Amniotic stem cell (primary cell): ENCODE measurements around the gene ZNF282.

ENCODE experiments used
- DNase-seq: peaks from one replicate; lab custom pipeline; 2025; lab: John Stamatoyannopoulos, UW

ZNF282 gene

DNA sequence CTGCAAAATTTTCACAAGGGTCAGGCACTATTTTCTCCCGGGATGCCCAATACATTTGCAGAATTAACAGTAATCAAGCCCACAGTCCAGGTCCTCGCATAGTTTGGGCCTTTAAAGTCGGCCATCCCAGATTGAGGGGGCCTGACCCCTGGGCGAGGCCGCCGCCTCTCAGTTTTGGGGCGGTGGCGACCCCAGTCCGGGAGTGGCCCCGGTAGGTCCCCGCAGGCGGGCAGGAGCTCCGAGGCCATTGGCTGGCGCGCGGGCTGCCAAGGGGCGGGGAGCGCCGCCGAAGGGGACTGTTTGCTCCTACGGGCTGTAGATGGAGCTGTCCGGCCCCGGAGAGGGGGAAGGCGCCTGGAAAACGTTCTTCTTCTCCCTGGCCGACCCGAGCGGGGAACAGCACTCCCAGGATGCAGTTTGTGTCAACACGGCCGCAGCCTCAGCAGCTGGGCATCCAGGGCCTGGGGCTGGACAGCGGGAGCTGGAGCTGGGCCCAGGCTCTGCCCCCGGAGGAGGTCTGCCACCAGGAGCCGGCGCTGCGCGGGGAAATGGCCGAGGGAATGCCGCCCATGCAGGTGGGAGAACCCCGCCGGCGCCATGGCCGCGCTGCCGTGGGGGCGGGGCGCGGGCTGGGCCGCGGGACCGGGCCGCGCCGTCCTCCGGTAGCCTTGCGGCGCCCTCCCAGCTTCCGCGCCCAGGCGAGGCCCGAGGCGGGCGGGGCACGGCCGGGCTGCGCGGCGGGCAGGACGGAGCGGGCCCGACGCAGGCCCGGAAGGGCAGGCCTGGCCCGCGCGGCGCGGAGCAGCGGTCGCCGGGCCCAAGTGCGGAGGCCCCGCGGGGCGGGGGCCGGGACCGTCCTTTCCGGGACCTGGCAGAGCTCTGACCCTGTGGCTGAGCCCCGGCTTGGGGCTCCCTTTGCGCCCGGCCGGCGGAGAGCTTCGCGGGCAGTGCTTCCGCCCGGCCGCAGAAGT, at the start of gene ZNF282:
TSS of gene ZNF282 (plus strand) at position 367 of the 971 bp plus-strand sequence. CDS start at position 411, 44 bp downstream.
- peak; percentile 82 for DNase-seq

DNA sequence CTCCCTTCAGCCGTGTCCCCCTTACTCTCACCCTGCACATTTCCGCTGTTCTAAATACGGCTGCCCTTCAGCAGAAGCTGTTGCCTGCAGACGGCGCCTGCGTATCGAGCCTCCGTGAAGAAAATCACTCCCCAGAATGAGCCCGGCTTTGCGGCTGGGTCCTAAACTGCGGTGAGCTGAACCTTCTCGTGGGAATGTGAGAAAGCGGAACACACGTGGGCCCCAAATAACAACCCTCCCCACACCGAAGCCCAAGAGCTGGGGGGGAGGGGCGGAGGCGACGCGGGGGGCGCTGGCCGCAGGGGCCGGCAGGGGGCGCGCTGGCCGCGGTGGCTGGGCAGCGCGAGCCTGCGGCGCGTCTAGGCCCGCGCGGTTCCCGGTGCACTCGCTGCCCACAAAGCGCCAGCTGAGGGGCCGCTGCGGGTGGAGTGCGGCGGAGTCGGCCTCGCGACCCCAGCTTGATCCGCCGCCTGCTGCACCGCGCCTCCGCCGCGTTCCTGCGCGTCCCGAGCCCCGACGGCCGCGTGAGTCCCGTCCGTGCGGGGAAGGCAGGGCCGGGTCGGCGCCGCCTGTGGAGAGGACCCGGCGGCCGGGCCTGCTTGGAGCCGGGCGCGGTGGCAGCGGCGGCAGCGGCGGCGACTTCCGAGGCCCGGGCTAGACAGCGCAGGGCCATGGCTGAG, 48.1 kb upstream of the ZNF282 start, which contains the start of gene ZNF398:
TSS of gene ZNF398 (plus strand) at position 382 of the 680 bp plus-strand sequence. CDS start at position 672, 290 bp downstream.
- DNase-seq, result peak; percentile 46

- DNase-seq, result peak; percentile 47
Observed at GRCh38 chr7:149147752-149148653, 47.3 kb upstream of the ZNF282 start.

DNA sequence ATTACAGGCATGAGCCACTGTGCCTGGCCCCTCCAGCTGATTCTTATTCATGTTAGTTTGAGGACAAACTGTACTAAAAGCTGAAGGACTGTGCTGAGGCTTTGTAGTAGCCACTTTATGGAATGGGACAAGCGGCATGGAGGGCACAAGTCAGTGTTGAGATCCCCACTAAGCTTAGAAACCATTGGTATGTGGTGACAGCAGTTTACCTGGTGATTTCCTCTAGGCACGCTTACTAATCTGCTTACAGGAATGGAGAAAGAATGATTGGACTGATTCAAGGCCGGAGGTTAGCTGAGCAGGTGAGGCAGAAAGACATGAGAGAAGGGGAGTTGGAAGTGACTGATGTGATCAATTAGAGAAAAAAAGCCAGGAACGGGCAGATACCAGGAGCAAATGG, 44.4 kb upstream of the ZNF282 start:
- DNase-seq, result no peak

DNA sequence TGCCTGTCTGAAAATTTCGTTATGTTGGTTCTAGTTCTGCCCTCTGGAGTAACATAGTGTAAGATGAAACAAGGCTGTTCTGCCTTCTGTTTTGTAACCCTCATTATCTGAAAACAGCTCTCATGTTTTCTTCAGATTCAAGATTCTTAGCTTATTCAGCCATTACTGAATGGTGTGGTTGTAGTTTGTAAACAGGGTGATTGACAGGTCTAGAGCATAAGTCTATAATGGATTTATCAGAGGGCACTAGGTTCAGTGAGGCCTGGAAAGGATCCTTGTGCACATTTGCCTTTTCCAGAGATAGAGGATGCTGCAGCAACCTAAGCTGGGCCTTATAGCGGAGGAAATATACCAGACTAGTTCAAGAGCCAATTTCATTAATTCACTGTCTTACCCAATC, 42.0 kb upstream of the ZNF282 start:
- DNase-seq, result no peak

- no peak for DNase-seq
Observed at GRCh38 chr7:149154056-149154455, 41.3 kb upstream of the ZNF282 start.

DNA sequence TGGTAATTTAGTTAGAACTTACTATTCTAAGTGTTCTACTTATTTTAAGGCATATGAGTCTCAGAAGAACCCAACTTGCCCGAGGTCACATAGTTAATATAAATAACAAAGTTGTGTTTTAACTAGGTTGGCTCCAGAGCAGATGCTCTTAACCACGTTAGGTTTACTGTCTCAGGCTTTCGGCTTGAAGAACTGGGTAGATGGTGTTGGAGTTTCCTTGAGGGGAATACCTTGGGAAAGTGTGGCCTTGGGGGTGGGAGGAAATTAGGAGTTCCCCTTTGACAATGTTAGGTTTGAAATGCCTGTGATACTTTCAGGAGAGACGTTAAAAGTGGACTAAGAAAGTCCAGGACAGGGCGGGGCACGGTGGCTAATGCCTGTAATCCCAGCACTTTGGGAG, 38.4 kb upstream of the ZNF282 start:
- DNase-seq, result no peak

- no peak for DNase-seq
Observed at GRCh38 chr7:149161241-149161848, 34.0 kb upstream of the ZNF282 start.

GRCh38 chr7:149166142-149166541, 29.2 kb upstream of the ZNF282 start:
- DNase-seq, result no peak

DNA sequence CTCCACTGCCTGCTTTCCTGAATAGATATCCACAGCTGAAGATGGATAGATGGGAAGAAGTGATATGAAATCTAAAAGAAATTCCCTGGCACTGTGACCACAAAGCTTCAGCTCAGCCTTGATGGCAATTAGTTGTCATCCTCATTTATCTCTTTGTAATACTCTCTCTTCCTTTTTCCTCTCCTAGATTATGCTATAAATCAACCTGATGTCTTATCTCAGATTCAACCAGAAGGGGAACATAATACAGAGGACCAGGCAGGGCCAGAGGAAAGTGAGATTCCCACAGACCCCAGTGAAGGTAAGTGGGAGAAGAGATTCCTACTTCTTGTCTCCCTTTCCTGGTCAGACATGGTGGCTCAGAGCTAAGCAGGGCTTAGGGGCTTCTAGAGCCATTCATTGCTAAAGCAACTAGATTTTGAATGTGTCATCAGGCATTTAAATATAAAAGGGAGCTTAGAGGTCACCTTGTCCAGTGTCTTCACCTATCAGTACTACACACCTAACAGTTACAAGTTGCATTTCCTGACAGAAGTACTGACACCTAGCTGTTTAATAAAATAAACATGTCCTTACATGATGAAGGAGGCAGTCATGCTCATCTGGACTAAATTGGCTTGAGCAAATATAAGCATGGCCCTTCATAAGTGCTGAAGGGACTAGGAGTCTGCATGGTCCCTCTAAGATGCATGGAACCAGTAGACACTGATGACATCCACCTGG, 28.6 kb upstream of the ZNF282 start:
- DNase-seq, result no peak

- DNase-seq, result no peak
Observed at GRCh38 chr7:149171892-149172533, 23.3 kb upstream of the ZNF282 start.

DNA sequence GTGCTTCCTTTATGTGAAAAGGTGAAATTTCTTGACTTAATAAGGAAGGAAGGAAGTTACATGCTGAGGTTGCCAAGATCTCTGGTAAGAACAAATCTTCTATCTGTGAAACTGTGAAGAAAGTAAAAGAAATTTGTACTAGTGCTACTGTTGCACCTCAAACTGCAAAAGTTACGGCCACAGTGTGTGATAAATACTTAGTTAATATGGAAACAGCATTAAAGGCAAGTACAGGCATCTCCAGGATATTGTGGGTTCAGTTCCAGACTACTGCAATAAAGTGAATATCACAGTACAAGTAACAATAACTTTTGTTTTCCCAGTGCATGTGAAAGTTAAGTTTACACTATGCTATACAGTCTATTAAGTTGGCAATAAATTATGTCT, 22.8 kb upstream of the ZNF282 start:
- no peak for DNase-seq

- no peak for DNase-seq
Observed at GRCh38 chr7:149175150-149175549, 20.2 kb upstream of the ZNF282 start.

DNA sequence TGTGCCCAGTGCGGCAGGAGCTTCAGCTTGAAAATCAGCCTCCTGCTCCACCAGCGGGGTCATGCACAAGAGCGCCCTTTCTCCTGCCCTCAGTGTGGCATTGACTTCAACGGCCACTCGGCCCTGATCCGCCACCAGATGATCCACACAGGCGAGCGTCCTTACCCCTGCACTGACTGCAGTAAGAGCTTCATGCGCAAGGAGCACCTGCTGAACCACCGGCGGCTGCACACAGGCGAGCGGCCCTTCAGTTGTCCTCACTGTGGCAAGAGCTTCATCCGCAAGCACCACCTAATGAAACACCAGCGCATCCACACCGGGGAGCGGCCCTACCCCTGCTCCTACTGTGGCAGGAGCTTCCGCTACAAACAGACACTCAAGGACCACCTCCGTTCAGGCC, 16.1 kb upstream of the ZNF282 start:
- DNase-seq, result no peak

GRCh38 chr7:149180722-149181449, 14.5 kb upstream of the ZNF282 start:
- DNase-seq, result no peak

DNA sequence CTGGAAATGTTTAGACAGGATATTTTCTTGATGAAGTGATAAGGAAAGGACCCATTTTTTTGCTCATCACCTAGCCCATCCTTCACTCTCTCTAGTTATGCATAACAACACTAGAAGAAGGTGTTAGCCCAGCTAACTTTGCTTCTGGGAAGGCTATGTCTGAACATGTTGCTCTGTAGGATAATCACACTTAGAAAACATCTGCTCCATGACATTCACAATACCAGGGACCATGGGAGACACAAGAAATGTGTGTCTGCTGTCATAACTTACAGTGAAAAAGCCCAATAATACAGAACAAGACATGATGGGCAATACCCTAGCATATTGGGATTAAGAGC, 13.9 kb upstream of the ZNF282 start:
- no peak for DNase-seq

GRCh38 chr7:149184274-149184673, 11.1 kb upstream of the ZNF282 start:
- no peak for DNase-seq

DNA sequence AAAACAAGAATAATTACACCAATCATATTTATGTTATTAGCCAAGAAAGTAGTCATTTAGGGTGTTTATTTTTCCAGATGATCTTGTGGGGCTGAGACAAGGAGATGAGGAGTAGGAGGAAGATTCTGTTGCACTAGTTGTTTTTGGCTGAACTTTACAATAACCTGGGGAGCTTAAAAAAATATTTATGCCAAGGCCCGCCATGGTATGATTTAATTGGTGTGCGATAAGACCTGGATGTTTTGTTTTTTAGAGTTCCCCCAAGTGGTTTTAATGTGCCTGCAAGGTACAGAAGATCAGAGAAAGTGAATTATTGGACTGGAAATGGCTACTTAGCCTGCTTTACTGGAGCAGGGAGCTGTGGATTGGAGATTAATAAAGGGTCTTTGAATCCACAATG, 7.1 kb upstream of the ZNF282 start:
- no peak for DNase-seq

GRCh38 chr7:149188637-149189259, 6.6 kb upstream of the ZNF282 start:
- no peak for DNase-seq
